ENCODE results near the gene SCNN1B. TPM values are rescaled to one million over a fixed set of nuclear protein-coding genes. Genes with fewer than 3 reads are reported as not detected.

The SCNN1B gene
- total and polyA plus RNA-seq, 2 of the 13 experiments (the other 11 are each of a cell fraction or from before 2014, with no cell fraction given) = not detected

GRCh38 chr16:23367564-23367963 lies 65.5 kb downstream of the SCNN1B start:
- no peak for DNase-seq (ENCODE audit: low spot score)
- BruUV-seq (replicated peaks) = no TSS peak
- Histone ChIP-seq H3K27me3 (ENCODE audit: control insufficient read depth in 1 of 2, insufficient read depth in 2 of 2, low read length in 2 of 2) (peaks cover 5 to 28% of the 10 kb centered on the region in 2 experiments), H2AFZ (ENCODE audit: low read length) (no peak overlapping the region), H3K9me3 (ENCODE audit: low read length) (no peaks in the 10 kb centered on the region), H3K4me3 (replicated peaks in 1 of 3; ENCODE audit: insufficient read depth in 1 of 3, low read depth in 2 of 3, low read length in 3 of 3) (no peak overlapping the region), H3K79me2 (ENCODE audit: insufficient read depth, low read length) (no peaks in the 10 kb centered on the region), H3K4me2 (ENCODE audit: low read depth, low read length) (no peak overlapping the region), H3K9ac (ENCODE audit: insufficient read depth, low read depth, low read length) (no peak overlapping the region), H3K4me1 (ENCODE audit: insufficient read depth, low read length) (no peaks in the 10 kb centered on the region), H3K27ac (ENCODE audit: extremely low read length, insufficient read depth, low read length) (no peak overlapping the region), H3K36me3 (replicated peaks in 1 of 2; ENCODE audit: control insufficient read depth in 1 of 2, insufficient read depth in 2 of 2, low read length in 2 of 2) (no peaks in the 10 kb centered on the region), H4K20me1 (ENCODE audit: insufficient read depth, low read length) (no peaks in the 10 kb centered on the region)
- intact Hi-C loops (cut with micrococcal nuclease; ENCODE audit: unreplicated experiment) = no loop called here
- no peak for ATAC-seq
- ChIA-PET POLR2A (no interaction called here), CTCF (ENCODE audit: low intra/inter-chr PET ratio, low total read pairs) (no interaction called here)
- no peak for FAIRE-seq
- no peak for TF ChIP-seq ZUFSP (CRISPR knock-in tag; IDR thresholded peaks at IDR 0.05; ENCODE audit: borderline replicate concordance)
- no peak for TF ChIP-seq ELK4 (CRISPR knock-in tag; IDR thresholded peaks at IDR 0.05; ENCODE audit: borderline replicate concordance)
- TF ChIP-seq ZFYVE20 (CRISPR knock-in tag; IDR thresholded peaks at IDR 0.05; ENCODE audit: borderline replicate concordance, low read depth) = no peak
- no peak for TF ChIP-seq RFXANK (CRISPR knock-in tag; IDR thresholded peaks at IDR 0.05)
- TF ChIP-seq PAF1 (CRISPR knock-in tag; IDR thresholded peaks at IDR 0.05) = no peak
- TF ChIP-seq ONECUT2 (CRISPR knock-in tag; IDR thresholded peaks at IDR 0.05) = no peak
- TF ChIP-seq SUZ12 (IDR thresholded peaks at IDR 0.05; ENCODE audit: low read depth, low read length) = no peak
- no peak for TF ChIP-seq NFKBIZ (CRISPR knock-in tag; IDR thresholded peaks at IDR 0.05)
- TF ChIP-seq ZBTB8A (CRISPR knock-in tag; IDR thresholded peaks at IDR 0.05; ENCODE audit: borderline replicate concordance, low read depth) = no peak
- in situ Hi-C loops (cut with HindIII; ENCODE audit: extremely low pct_ligation_motif_present, low pct_unique_long_range_greater_than_20kb) = no loop called here
- WGBS (ENCODE audit: low lambda C conversion rate) = 50% methylated on average over 10 of the region's 10 CpGs

All from HepG2 (cell line).